PFSK-1 (cell line): ENCODE results near the gene RBM14.

Source experiments
- POLR2AphosphoS5 ChIP-seq: IDR thresholded peaks from 2 replicates; pipeline ENCODE4 v1.6.1; 2012; ENCODE audit warnings: low read depth, mild to moderate bottlenecking, control low read depth, low read length, moderate library complexity
- REST ChIP-seq, 2 experiments: IDR thresholded peaks; 2 replicates each; pipeline versions ENCODE4 v1.6.1 to v1.8.0; 2011 to 2012; ENCODE audit warnings: low read depth in 2 of 2, low read length in 2 of 2, control low read depth in 1 of 2, inconsistent platforms in 1 of 2, mild to moderate bottlenecking in 1 of 2, moderate library complexity in 1 of 2; ENCODE audit not compliant: insufficient read depth in 1 of 2

GRCh38 chr11:66670816-66671215 is 54.4 kb downstream of the RBM14 start:
- TF ChIP-seq REST (IDR thresholded peaks at IDR 0.05; ENCODE audit: insufficient read depth in 1 of 2, low read depth in 2 of 2, low read length in 2 of 2) (no peak), POLR2AphosphoS5 (no peak)
